Activated CD8-positive, alpha-beta memory T cell treated with anti-CD3 and anti-CD28 coated beads, Interleukin-2, amount 50 U/mL, for 4 hours (primary cell): ENCODE results near the gene RHOD.
A peak's percentile ranks its signal among the peaks of the same experiment; 100 is the strongest.

Experiments used
- DNase-seq: peaks from one replicate; pipeline ENCODE4 v3.0.0-alpha.2; 2020

The RHOD gene

GRCh38 chr11:67056267-67057204 is at the start of gene RHOD:
Gene RHOD, plus strand, starts transcription at chr11:67056847. Its CDS starts 56 bp downstream, at chr11:67056903.
- DNase-seq = peak; percentile 43

GRCh38 chr11:67007126-67007525 is 49.5 kb upstream of the RHOD start:
- no peak for DNase-seq

GRCh38 chr11:67010296-67010905 is 46.2 kb upstream of the RHOD start:
- DNase-seq = no peak

GRCh38 chr11:67013511-67014045 is 43.1 kb upstream of the RHOD start:
- no peak for DNase-seq

- no peak for DNase-seq
Measured at GRCh38 chr11:67014343-67014742, 42.3 kb upstream of the RHOD start.

- DNase-seq = no peak
Measured at GRCh38 chr11:67015048-67015447, 41.6 kb upstream of the RHOD start.

- DNase-seq = no peak
Measured at GRCh38 chr11:67016550-67016949, 40.1 kb upstream of the RHOD start.

GRCh38 chr11:67020949-67021348 is 35.7 kb upstream of the RHOD start:
- no peak for DNase-seq

- DNase-seq = no peak
Measured at GRCh38 chr11:67022341-67022933, 34.2 kb upstream of the RHOD start.

GRCh38 chr11:67022961-67023956 is 33.4 kb upstream of the RHOD start, which contains the start of gene SYT12:
Gene SYT12, plus strand, starts transcription at chr11:67023134. Its CDS starts 7,011 bp downstream, at chr11:67030145.
- DNase-seq = peak; percentile 29

GRCh38 chr11:67023957-67024353 is 32.7 kb upstream of the RHOD start:
- DNase-seq = no peak

- peak; percentile 58 for DNase-seq
Measured at GRCh38 chr11:67024410-67024809, 32.2 kb upstream of the RHOD start.

- DNase-seq = no peak
Measured at GRCh38 chr11:67024966-67025365, 31.7 kb upstream of the RHOD start.

- DNase-seq = no peak
Measured at GRCh38 chr11:67025750-67026149, 30.9 kb upstream of the RHOD start.

- no peak for DNase-seq
Measured at GRCh38 chr11:67026941-67027340, 29.7 kb upstream of the RHOD start.

- no peak for DNase-seq
Measured at GRCh38 chr11:67027483-67027930, 29.1 kb upstream of the RHOD start.

- DNase-seq = no peak
Measured at GRCh38 chr11:67027943-67028542, 28.6 kb upstream of the RHOD start.

- no peak for DNase-seq
Measured at GRCh38 chr11:67029146-67029545, 27.5 kb upstream of the RHOD start.

- no peak for DNase-seq
Measured at GRCh38 chr11:67030976-67031375, 25.7 kb upstream of the RHOD start.

- DNase-seq = no peak
Measured at GRCh38 chr11:67031791-67032561, 24.7 kb upstream of the RHOD start.
